HG03064 (cell line): ENCODE results near the gene HAUS2.
"Not testable (repeated sequence)": the region's sequence is repeated elsewhere in the genome, so short reads cannot be mapped to it uniquely, and the experiment has no call there.

Experiments
- ATAC-seq: cut with Tn5 transposase; IDR thresholded peaks from one replicate; pipeline ENCODE4 v1.9.1; 2021; ENCODE audit warnings: low read depth; ENCODE audit not compliant: unreplicated experiment

HAUS2 gene

GRCh38 chr15:42575188-42576039 is 26.8 kb downstream of the HAUS2 start, which contains the start of gene STARD9:
Gene STARD9, plus strand, starts transcription at chr15:42575606. Its CDS starts 110 bp downstream, at chr15:42575716.
- ATAC-seq: peak; percentile 86

GRCh38 chr15:42576040-42576594 is 27.5 kb downstream of the HAUS2 start:
- no peak for ATAC-seq

GRCh38 chr15:42576776-42577175 is 28.1 kb downstream of the HAUS2 start:
- no peak for ATAC-seq

- no peak for ATAC-seq
Observed at GRCh38 chr15:42577514-42578031, 28.9 kb downstream of the HAUS2 start.

GRCh38 chr15:42578984-42579537 is 30.4 kb downstream of the HAUS2 start:
- ATAC-seq: no peak

GRCh38 chr15:42581272-42581730 is 32.7 kb downstream of the HAUS2 start:
- ATAC-seq: no peak

GRCh38 chr15:42582569-42583375 is 34.1 kb downstream of the HAUS2 start:
- ATAC-seq: no peak

- no peak for ATAC-seq
Observed at GRCh38 chr15:42584031-42584765, 35.6 kb downstream of the HAUS2 start.

GRCh38 chr15:42590619-42591237 is 42.1 kb downstream of the HAUS2 start:
- ATAC-seq: no peak

GRCh38 chr15:42591238-42591934 is 42.7 kb downstream of the HAUS2 start:
- no peak for ATAC-seq

GRCh38 chr15:42592716-42593115 is 44.1 kb downstream of the HAUS2 start:
- ATAC-seq: no peak

- ATAC-seq: no peak
Observed at GRCh38 chr15:42593143-42593542, 44.5 kb downstream of the HAUS2 start.

GRCh38 chr15:42594095-42594494 is 45.5 kb downstream of the HAUS2 start:
- no peak for ATAC-seq

- no peak for ATAC-seq
Observed at GRCh38 chr15:42595626-42596240, 47.1 kb downstream of the HAUS2 start.

GRCh38 chr15:42601316-42601715 is 52.7 kb downstream of the HAUS2 start:
- ATAC-seq: not testable (repeated sequence)

GRCh38 chr15:42602501-42602900 is 53.9 kb downstream of the HAUS2 start:
- ATAC-seq: no peak

GRCh38 chr15:42603978-42604377 is 55.3 kb downstream of the HAUS2 start:
- ATAC-seq: no peak
